GM19238 (cell line): Measurements from ENCODE around the gene CLASP1.

Experiments
- DNase-seq: peaks from one replicate; pipeline ENCODE4 v3.0.0; 2011; ENCODE audit warnings: low spot score; ENCODE audit not compliant: insufficient read length

CLASP1 gene

GRCh38 chr2:121293450-121294325, 355.6 kb downstream of the CLASP1 start:
- DNase-seq = no peak

GRCh38 chr2:121291251-121291580, 358.0 kb downstream of the CLASP1 start:
- DNase-seq = no peak

- DNase-seq = no peak
Measured at GRCh38 chr2:121289271-121289670, 360.0 kb downstream of the CLASP1 start.

GRCh38 chr2:121288454-121289231, 360.6 kb downstream of the CLASP1 start:
- DNase-seq = no peak

GRCh38 chr2:121287956-121288355, 361.3 kb downstream of the CLASP1 start:
- no peak for DNase-seq
